ENCODE results near the gene BPIFB1. TPM values are rescaled to one million over a fixed set of nuclear protein-coding genes. Genes with fewer than 3 reads are reported as not detected.

The BPIFB1 gene
- total and polyA plus RNA-seq, 2 of the 8 experiments (the other 6 are each of a cell fraction or from before 2014, with no cell fraction given): not detected

- TF ChIP-seq CTBP2 (IDR thresholded peaks at IDR 0.05; ENCODE audit: borderline replicate concordance, insufficient read depth, insufficient read length, low read length) (no peak), GTF2F1 (IDR thresholded peaks at IDR 0.05; ENCODE audit: borderline replicate concordance, low read depth, low read length) (no peak), HDAC6 (IDR thresholded peaks at IDR 0.05; ENCODE audit: low read depth, low read length) (no peak), POLR2AphosphoS5 (IDR thresholded peaks at IDR 0.05; ENCODE audit: low read depth, low read length) (no peak), SP2 (IDR thresholded peaks at IDR 0.05; ENCODE audit: low read length) (no peak), NRF1 (IDR thresholded peaks at IDR 0.05; ENCODE audit: low read depth, low read length) (no peak), MAFK (IDR thresholded peaks at IDR 0.05; ENCODE audit: low read depth, low read length) (no peak)
These were observed 29.0 kb downstream of the BPIFB1 start (continued) for GRCh38 chr20:33311996-33312395.

Measured in H1 (cell line).